DND-41 (cell line): ENCODE data around the gene SLC8B1.

Source experiments
- EZH2 ChIP-seq: IDR thresholded peaks from 3 replicates; pipeline ENCODE4 v1.6.1; 2012; ENCODE audit warnings: borderline replicate concordance, low read depth, mild to moderate bottlenecking, moderate library complexity, low read length, inconsistent platforms; ENCODE audit not compliant: severe bottlenecking
- TF ChIP-seq, protein P1 (sequence below): IDR thresholded peaks from 2 replicates; pipeline ENCODE4 v1.5.1; 2012; ENCODE audit warnings: borderline replicate concordance, low read length, moderate library complexity, mild to moderate bottlenecking; ENCODE audit not compliant: poor library complexity, severe bottlenecking; ENCODE audit errors: extremely low read depth

- TF ChIP-seq EZH2: no peak
- TF ChIP-seq, protein P1, sequence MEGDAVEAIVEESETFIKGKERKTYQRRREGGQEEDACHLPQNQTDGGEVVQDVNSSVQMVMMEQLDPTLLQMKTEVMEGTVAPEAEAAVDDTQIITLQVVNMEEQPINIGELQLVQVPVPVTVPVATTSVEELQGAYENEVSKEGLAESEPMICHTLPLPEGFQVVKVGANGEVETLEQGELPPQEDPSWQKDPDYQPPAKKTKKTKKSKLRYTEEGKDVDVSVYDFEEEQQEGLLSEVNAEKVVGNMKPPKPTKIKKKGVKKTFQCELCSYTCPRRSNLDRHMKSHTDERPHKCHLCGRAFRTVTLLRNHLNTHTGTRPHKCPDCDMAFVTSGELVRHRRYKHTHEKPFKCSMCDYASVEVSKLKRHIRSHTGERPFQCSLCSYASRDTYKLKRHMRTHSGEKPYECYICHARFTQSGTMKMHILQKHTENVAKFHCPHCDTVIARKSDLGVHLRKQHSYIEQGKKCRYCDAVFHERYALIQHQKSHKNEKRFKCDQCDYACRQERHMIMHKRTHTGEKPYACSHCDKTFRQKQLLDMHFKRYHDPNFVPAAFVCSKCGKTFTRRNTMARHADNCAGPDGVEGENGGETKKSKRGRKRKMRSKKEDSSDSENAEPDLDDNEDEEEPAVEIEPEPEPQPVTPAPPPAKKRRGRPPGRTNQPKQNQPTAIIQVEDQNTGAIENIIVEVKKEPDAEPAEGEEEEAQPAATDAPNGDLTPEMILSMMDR: no peak
Observed at GRCh38 chr12:113270709-113271009, 64.2 kb downstream of the SLC8B1 start.
